GM23338 (cell line): Measurements from ENCODE around the gene KIAA0753. TPM values are rescaled to one million over a fixed set of nuclear protein-coding genes. Genes with fewer than 3 reads are reported as not detected.

Source experiments
- ATAC-seq: fragments of 200-7000 bp; cut with Tn5 transposase; 3 replicates; pipeline ENCODE4 v1.9.1; 2020
- DNase-seq: peaks from one replicate; pipeline ENCODE4 v3.0.0-alpha.2; 2015; ENCODE audit warnings: low spot score
- H2AFZ ChIP-seq: fragments of 200-600 bp; sonication (generic); 2 replicates; pipeline ENCODE4 v1.8.0; 2016; ENCODE audit warnings: antibody characterized with exemption, mild to moderate bottlenecking, moderate library complexity
- H3F3A ChIP-seq: fragments of 200-600 bp; sonication (generic); replicated peaks from 2 replicates; pipeline ENCODE4 v1.8.0; 2017; ENCODE audit warnings: antibody characterized with exemption, mixed run types, low read depth
- H3K27ac ChIP-seq: fragments of 200-600 bp; sonication (generic); 2 replicates; pipeline ENCODE4 v1.6.1; 2016; ENCODE audit warnings: low read depth
- H3K27me3 ChIP-seq: fragments of 200-600 bp; sonication (generic); 2 replicates; pipeline ENCODE4 v1.8.0; 2016; ENCODE audit warnings: mild to moderate bottlenecking, mixed run types, moderate library complexity; ENCODE audit not compliant: insufficient read depth
- H3K36me3 ChIP-seq: fragments of 200-600 bp; sonication (generic); 2 replicates; pipeline ENCODE4 v1.8.0; 2016; ENCODE audit warnings: mild to moderate bottlenecking; ENCODE audit not compliant: insufficient read depth
- H3K4me1 ChIP-seq: fragments of 200-600 bp; sonication (generic); 2 replicates; pipeline ENCODE4 v1.8.0; 2016; ENCODE audit warnings: mild to moderate bottlenecking, moderate library complexity; ENCODE audit not compliant: insufficient read depth
- H3K4me2 ChIP-seq: fragments of 200-600 bp; sonication (generic); 2 replicates; pipeline ENCODE4 v1.7.1; 2017; ENCODE audit warnings: mixed run types
- H3K4me3 ChIP-seq: fragments of 200-600 bp; sonication (generic); 2 replicates; pipeline ENCODE4 v1.6.1; 2016; ENCODE audit warnings: mixed run types
- H3K79me2 ChIP-seq: fragments of 200-600 bp; sonication (generic); replicated peaks from 2 replicates; pipeline ENCODE4 v1.8.0; 2017; ENCODE audit warnings: mild to moderate bottlenecking; ENCODE audit not compliant: insufficient read depth
- H3K9me2 ChIP-seq: fragments of 200-600 bp; sonication (generic); 2 replicates; pipeline ENCODE4 v1.8.0; 2017; ENCODE audit not compliant: insufficient read depth
- H4K20me1 ChIP-seq: fragments of 200-600 bp; sonication (generic); replicated peaks from 2 replicates; pipeline ENCODE4 v1.8.0; 2017; ENCODE audit warnings: mild to moderate bottlenecking; ENCODE audit not compliant: insufficient read depth
- H3K27ac Mint-ChIP-seq: 2 replicates; pipeline ENCODE4 v1.8.0; 2020; ENCODE audit warnings: inconsistent platforms, mild to moderate bottlenecking, moderate library complexity, mixed read lengths
- H3K27me3 Mint-ChIP-seq: 3 replicates; pipeline ENCODE4 v1.8.0; 2022; ENCODE audit warnings: low read depth, mild to moderate bottlenecking, moderate library complexity, mixed read lengths, inconsistent platforms; ENCODE audit not compliant: insufficient read depth, poor library complexity
- H3K36me3 Mint-ChIP-seq: 3 replicates; pipeline ENCODE4 v1.8.0; 2021; ENCODE audit warnings: low read depth, mild to moderate bottlenecking, inconsistent platforms, moderate library complexity, mixed read lengths
- H3K4me1 Mint-ChIP-seq: 3 replicates; pipeline ENCODE4 v1.8.0; 2020; ENCODE audit warnings: mild to moderate bottlenecking, inconsistent platforms, mixed read lengths
- H3K4me3 Mint-ChIP-seq: 3 replicates; pipeline ENCODE4 v1.8.0; 2021; ENCODE audit warnings: moderate library complexity, mild to moderate bottlenecking, inconsistent platforms, mixed read lengths
- H3K9me3 Mint-ChIP-seq: 3 replicates; pipeline ENCODE4 v1.8.0; 2020; ENCODE audit warnings: moderate library complexity, mild to moderate bottlenecking, inconsistent platforms, mixed read lengths
- CREB1 ChIP-seq: fragments of 250-450 bp; sonication (Bioruptor Pico); IDR thresholded peaks from 2 replicates; pipeline ENCODE4 v1.5.0; 2020; ENCODE audit warnings: low read depth, mild to moderate bottlenecking, moderate library complexity
- EZH2 ChIP-seq: fragments of 200-600 bp; sonication (generic); IDR thresholded peaks from one replicate; pipeline ENCODE4 v1.8.0; 2017; ENCODE audit warnings: antibody characterized with exemption, mild to moderate bottlenecking, low read depth; ENCODE audit not compliant: unreplicated experiment
- JUNB ChIP-seq: IDR thresholded peaks from one replicate; pipeline ENCODE4 v1.6.1; 2016; ENCODE audit warnings: antibody characterized with exemption; ENCODE audit not compliant: unreplicated experiment
- NANOG ChIP-seq: IDR thresholded peaks from 2 replicates; pipeline ENCODE4 v1.6.1; 2016; ENCODE audit warnings: antibody characterized with exemption, borderline replicate concordance
- POLR2AphosphoS5 ChIP-seq: IDR thresholded peaks from 2 replicates; pipeline ENCODE4 v1.6.1; 2016; ENCODE audit warnings: antibody characterized with exemption, low read depth
- REST ChIP-seq: IDR thresholded peaks from one replicate; pipeline ENCODE4 v1.6.1; 2018; ENCODE audit warnings: antibody characterized with exemption; ENCODE audit not compliant: unreplicated experiment
- STAT1 ChIP-seq: IDR thresholded peaks from one replicate; pipeline ENCODE4 v1.6.1; 2016; ENCODE audit warnings: antibody characterized with exemption; ENCODE audit not compliant: unreplicated experiment
- ZNF114 ChIP-seq: fragments of 250-450 bp; sonication (Bioruptor Pico); IDR thresholded peaks from 2 replicates; pipeline ENCODE4 v1.5.0; 2020; ENCODE audit warnings: mild to moderate bottlenecking, moderate library complexity
- ZNF331 ChIP-seq: fragments of 250-450 bp; sonication (Bioruptor Pico); IDR thresholded peaks from 2 replicates; pipeline ENCODE4 v1.5.0; 2020; ENCODE audit warnings: low read depth, mild to moderate bottlenecking, moderate library complexity
- polyA plus RNA-seq: library from polyadenylated mRNA; unstranded; fragments of >200 nt; fragmentation: Nextera tagmentation; extraction: Ambion mirVana; gene quantifications from 2 replicates; pipeline ENCODE4 v1.2.1, GENCODE V29; 2016
- total RNA-seq: library from RNA; depleted of rRNA; stranded (reverse); fragments of >200 nt; shearing (Covaris generic); gene quantifications from 2 replicates; pipeline ENCODE4 v1.2.3, GENCODE V29; 2014
- TF ChIP-seq, protein P1 (sequence below), 2 experiments: fragments of 200-600 bp in 1 of 2; sonication (generic) in 1 of 2; conservative IDR thresholded peaks; 2 replicates each; pipeline versions ENCODE4 v1.5.1 to v1.6.1; 2016 to 2017; ENCODE audit warnings: antibody characterized with exemption in 2 of 2, low read depth in 2 of 2, mild to moderate bottlenecking in 2 of 2, moderate library complexity in 1 of 2

Gene KIAA0753
- total and polyA plus RNA-seq, 2 experiments from 2014 or later = 6.0 to 27.8 TPM

- no peak overlapping the region for H3K4me2 ChIP-seq
- no peaks in the 10 kb centered on the region for H3K9me3 Mint-ChIP-seq
- peaks cover 30% of the 10 kb centered on the region for H4K20me1 ChIP-seq
- no peaks in the 10 kb centered on the region for H3K27me3 ChIP-seq
- no peaks in the 10 kb centered on the region for H3K4me1 Mint-ChIP-seq
- peaks cover 33% of the 10 kb centered on the region; the same call in 2 of the 3 replicates for H3K36me3 Mint-ChIP-seq
- no peak overlapping the region for H3K27ac Mint-ChIP-seq
- H3F3A ChIP-seq = no peaks in the 10 kb centered on the region
- H3K27ac ChIP-seq = no peak overlapping the region
- no peak overlapping the region for H3K4me3 Mint-ChIP-seq
- DNase-seq (no peak), ATAC-seq (no peak)
- H3K36me3 ChIP-seq = peaks cover 33% of the 10 kb centered on the region
- H3K9me2 ChIP-seq = no peaks in the 10 kb centered on the region
- H3K4me1 ChIP-seq = no peaks in the 10 kb centered on the region
- H2AFZ ChIP-seq = no peak overlapping the region
- H3K79me2 ChIP-seq = no peaks in the 10 kb centered on the region
- TF ChIP-seq REST (no peak), EZH2 (no peak), CREB1 (CRISPR knock-in tag) (no peak), ZNF331 (CRISPR knock-in tag) (no peak), JUNB (no peak)
- TF ChIP-seq, protein P1, sequence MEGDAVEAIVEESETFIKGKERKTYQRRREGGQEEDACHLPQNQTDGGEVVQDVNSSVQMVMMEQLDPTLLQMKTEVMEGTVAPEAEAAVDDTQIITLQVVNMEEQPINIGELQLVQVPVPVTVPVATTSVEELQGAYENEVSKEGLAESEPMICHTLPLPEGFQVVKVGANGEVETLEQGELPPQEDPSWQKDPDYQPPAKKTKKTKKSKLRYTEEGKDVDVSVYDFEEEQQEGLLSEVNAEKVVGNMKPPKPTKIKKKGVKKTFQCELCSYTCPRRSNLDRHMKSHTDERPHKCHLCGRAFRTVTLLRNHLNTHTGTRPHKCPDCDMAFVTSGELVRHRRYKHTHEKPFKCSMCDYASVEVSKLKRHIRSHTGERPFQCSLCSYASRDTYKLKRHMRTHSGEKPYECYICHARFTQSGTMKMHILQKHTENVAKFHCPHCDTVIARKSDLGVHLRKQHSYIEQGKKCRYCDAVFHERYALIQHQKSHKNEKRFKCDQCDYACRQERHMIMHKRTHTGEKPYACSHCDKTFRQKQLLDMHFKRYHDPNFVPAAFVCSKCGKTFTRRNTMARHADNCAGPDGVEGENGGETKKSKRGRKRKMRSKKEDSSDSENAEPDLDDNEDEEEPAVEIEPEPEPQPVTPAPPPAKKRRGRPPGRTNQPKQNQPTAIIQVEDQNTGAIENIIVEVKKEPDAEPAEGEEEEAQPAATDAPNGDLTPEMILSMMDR (conservative IDR thresholded peaks at IDR 0.05; ENCODE audit: low read depth in 2 of 2) = no peak
- no peaks in the 10 kb centered on the region for H3K27me3 Mint-ChIP-seq
- H3K4me3 ChIP-seq = no peak overlapping the region
Observed at GRCh38 chr17:6627019-6627418, 13.5 kb downstream of the KIAA0753 start.

GRCh38 chr17:6626616-6627015, 13.9 kb downstream of the KIAA0753 start:
- Mint-ChIP-seq H3K4me3 (no peak overlapping the region), H3K4me1 (no peaks in the 10 kb centered on the region), H3K36me3 (peaks cover 33% of the 10 kb centered on the region; the same call in 2 of the 3 replicates), H3K27me3 (no peaks in the 10 kb centered on the region), H3K27ac (no peak overlapping the region), H3K9me3 (no peaks in the 10 kb centered on the region)
- Histone ChIP-seq H3K4me2 (no peak overlapping the region), H2AFZ (no peak overlapping the region), H3K4me1 (no peaks in the 10 kb centered on the region), H3K79me2 (no peaks in the 10 kb centered on the region), H3K9me2 (no peaks in the 10 kb centered on the region), H3K27me3 (no peaks in the 10 kb centered on the region), H3F3A (no peaks in the 10 kb centered on the region), H3K27ac (no peak overlapping the region), H3K4me3 (no peak overlapping the region), H3K36me3 (peaks cover 33% of the 10 kb centered on the region), H4K20me1 (peaks cover 30% of the 10 kb centered on the region)
- no peak for ATAC-seq
- DNase-seq = no peak
- no peak for TF ChIP-seq POLR2AphosphoS5
- no peak for TF ChIP-seq JUNB
- no peak for TF ChIP-seq STAT1
- no peak for TF ChIP-seq NANOG
- no peak for TF ChIP-seq ZNF114
- no peak for TF ChIP-seq EZH2
